WTC11 (cell line): ENCODE measurements around the gene AATK.

Experiments
- NFATC4 ChIP-seq: fragments of 250-450 bp; sonication (Bioruptor Pico); IDR thresholded peaks from 2 replicates; pipeline ENCODE4 v1.9.0; 2021; ENCODE audit warnings: mild to moderate bottlenecking
- NFYB ChIP-seq: sonication (generic); formaldehyde crosslinking; conservative IDR thresholded peaks from 2 replicates; pipeline ENCODE4 v1.8.0; 2022; ENCODE audit warnings: low read depth, missing genetic modification reagents
- NR2C2 ChIP-seq: sonication (generic); formaldehyde crosslinking; IDR thresholded peaks from 2 replicates; pipeline ENCODE4 v1.8.0; 2022; ENCODE audit warnings: mild to moderate bottlenecking, missing genetic modification reagents
- NR3C1 ChIP-seq: sonication (generic); formaldehyde crosslinking; conservative IDR thresholded peaks from 2 replicates; pipeline ENCODE4 v1.8.1; 2023; ENCODE audit warnings: low read depth, mild to moderate bottlenecking, missing genetic modification reagents
- RELA ChIP-seq: sonication (generic); formaldehyde crosslinking; IDR thresholded peaks from 2 replicates; pipeline ENCODE4 v1.8.1; 2022; ENCODE audit warnings: missing genetic modification reagents, mild to moderate bottlenecking, borderline replicate concordance
- SMAD3 ChIP-seq: sonication (generic); formaldehyde crosslinking; IDR thresholded peaks from 2 replicates; pipeline ENCODE4 v1.8.0; 2022; ENCODE audit warnings: missing genetic modification reagents, mild to moderate bottlenecking, borderline replicate concordance
- TEAD4 ChIP-seq: sonication (generic); formaldehyde crosslinking; IDR thresholded peaks from 2 replicates; pipeline ENCODE4 v1.8.0; 2022; ENCODE audit warnings: mild to moderate bottlenecking, missing genetic modification reagents
- TP53 ChIP-seq: sonication (generic); formaldehyde crosslinking; IDR thresholded peaks from 2 replicates; pipeline ENCODE4 v1.8.1; 2023; ENCODE audit warnings: mild to moderate bottlenecking, missing genetic modification reagents
- TF ChIP-seq, protein P1 (sequence below): sonication (generic); formaldehyde crosslinking; IDR thresholded peaks from 2 replicates; pipeline ENCODE4 v1.8.1; 2023; ENCODE audit warnings: mild to moderate bottlenecking, missing genetic modification reagents, moderate library complexity
- TF ChIP-seq, protein P2 (sequence below): fragments of 200-600 bp; IDR thresholded peaks from 2 replicates; pipeline ENCODE4 v1.8.0; 2022; ENCODE audit warnings: antibody characterized with exemption
- TF ChIP-seq, protein P3 (sequence below): sonication (generic); formaldehyde crosslinking; conservative IDR thresholded peaks from 2 replicates; pipeline ENCODE4 v1.8.1; 2023; ENCODE audit warnings: mild to moderate bottlenecking, low read depth, missing genetic modification reagents, moderate library complexity
- TF ChIP-seq, protein P4 (sequence below): sonication (generic); formaldehyde crosslinking; IDR thresholded peaks from 2 replicates; pipeline ENCODE4 v1.8.1; 2023; ENCODE audit warnings: mild to moderate bottlenecking, moderate library complexity, missing genetic modification reagents

DNA sequence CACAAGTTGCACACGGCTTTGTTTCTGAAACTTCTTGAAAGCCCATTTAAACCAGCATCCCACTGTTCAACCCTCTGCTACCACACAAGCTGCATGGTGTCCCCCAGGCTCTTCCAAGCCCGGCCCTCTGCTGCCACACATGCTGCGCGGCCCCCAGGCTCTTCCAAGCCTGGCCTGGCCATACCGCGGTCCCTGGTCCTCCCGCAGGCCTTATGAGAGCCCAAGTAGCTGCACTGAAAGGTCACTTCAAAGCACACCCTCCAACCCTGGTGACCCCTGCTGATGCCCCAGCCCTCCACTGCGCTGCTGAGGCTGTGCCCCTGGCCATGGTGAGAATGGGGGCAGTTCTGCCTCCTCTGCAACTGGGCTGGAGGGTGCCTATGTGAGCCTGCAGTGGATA lies 26.6 kb downstream of the AATK start:
- no peak for TF ChIP-seq NR2C2 (CRISPR knock-in tag)
- TF ChIP-seq, protein P1, sequence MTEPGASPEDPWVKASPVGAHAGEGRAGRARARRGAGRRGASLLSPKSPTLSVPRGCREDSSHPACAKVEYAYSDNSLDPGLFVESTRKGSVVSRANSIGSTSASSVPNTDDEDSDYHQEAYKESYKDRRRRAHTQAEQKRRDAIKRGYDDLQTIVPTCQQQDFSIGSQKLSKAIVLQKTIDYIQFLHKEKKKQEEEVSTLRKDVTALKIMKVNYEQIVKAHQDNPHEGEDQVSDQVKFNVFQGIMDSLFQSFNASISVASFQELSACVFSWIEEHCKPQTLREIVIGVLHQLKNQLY (CRISPR knock-in tag) = no peak
- TF ChIP-seq, protein P2, sequence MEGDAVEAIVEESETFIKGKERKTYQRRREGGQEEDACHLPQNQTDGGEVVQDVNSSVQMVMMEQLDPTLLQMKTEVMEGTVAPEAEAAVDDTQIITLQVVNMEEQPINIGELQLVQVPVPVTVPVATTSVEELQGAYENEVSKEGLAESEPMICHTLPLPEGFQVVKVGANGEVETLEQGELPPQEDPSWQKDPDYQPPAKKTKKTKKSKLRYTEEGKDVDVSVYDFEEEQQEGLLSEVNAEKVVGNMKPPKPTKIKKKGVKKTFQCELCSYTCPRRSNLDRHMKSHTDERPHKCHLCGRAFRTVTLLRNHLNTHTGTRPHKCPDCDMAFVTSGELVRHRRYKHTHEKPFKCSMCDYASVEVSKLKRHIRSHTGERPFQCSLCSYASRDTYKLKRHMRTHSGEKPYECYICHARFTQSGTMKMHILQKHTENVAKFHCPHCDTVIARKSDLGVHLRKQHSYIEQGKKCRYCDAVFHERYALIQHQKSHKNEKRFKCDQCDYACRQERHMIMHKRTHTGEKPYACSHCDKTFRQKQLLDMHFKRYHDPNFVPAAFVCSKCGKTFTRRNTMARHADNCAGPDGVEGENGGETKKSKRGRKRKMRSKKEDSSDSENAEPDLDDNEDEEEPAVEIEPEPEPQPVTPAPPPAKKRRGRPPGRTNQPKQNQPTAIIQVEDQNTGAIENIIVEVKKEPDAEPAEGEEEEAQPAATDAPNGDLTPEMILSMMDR = no peak
- TF ChIP-seq, protein P3, sequence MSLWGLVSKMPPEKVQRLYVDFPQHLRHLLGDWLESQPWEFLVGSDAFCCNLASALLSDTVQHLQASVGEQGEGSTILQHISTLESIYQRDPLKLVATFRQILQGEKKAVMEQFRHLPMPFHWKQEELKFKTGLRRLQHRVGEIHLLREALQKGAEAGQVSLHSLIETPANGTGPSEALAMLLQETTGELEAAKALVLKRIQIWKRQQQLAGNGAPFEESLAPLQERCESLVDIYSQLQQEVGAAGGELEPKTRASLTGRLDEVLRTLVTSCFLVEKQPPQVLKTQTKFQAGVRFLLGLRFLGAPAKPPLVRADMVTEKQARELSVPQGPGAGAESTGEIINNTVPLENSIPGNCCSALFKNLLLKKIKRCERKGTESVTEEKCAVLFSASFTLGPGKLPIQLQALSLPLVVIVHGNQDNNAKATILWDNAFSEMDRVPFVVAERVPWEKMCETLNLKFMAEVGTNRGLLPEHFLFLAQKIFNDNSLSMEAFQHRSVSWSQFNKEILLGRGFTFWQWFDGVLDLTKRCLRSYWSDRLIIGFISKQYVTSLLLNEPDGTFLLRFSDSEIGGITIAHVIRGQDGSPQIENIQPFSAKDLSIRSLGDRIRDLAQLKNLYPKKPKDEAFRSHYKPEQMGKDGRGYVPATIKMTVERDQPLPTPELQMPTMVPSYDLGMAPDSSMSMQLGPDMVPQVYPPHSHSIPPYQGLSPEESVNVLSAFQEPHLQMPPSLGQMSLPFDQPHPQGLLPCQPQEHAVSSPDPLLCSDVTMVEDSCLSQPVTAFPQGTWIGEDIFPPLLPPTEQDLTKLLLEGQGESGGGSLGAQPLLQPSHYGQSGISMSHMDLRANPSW (CRISPR knock-in tag) = no peak
- TF ChIP-seq, protein P4, sequence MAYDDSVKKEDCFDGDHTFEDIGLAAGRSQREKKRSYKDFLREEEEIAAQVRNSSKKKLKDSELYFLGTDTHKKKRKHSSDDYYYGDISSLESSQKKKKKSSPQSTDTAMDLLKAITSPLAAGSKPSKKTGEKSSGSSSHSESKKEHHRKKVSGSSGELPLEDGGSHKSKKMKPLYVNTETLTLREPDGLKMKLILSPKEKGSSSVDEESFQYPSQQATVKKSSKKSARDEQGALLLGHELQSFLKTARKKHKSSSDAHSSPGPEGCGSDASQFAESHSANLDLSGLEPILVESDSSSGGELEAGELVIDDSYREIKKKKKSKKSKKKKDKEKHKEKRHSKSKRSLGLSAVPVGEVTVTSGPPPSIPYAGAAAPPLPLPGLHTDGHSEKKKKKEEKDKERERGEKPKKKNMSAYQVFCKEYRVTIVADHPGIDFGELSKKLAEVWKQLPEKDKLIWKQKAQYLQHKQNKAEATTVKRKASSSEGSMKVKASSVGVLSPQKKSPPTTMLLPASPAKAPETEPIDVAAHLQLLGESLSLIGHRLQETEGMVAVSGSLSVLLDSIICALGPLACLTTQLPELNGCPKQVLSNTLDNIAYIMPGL (CRISPR knock-in tag) = no peak
- TF ChIP-seq NR3C1 (CRISPR knock-in tag) = no peak
- no peak for TF ChIP-seq NFYB (CRISPR knock-in tag)
- TF ChIP-seq TP53 (CRISPR knock-in tag) = no peak
- no peak for TF ChIP-seq SMAD3 (CRISPR knock-in tag)
- TF ChIP-seq NFATC4 (CRISPR knock-in tag) = no peak
- no peak for TF ChIP-seq RELA (CRISPR knock-in tag)
- no peak for TF ChIP-seq TEAD4 (CRISPR knock-in tag)
